Vagina (tissue), 2 donors: ENCODE results near the gene GOPC. TPM values are rescaled to one million over a fixed set of nuclear protein-coding genes. Genes with fewer than 3 reads are reported as not detected.
A peak's percentile ranks its signal among the peaks of the same experiment; 100 is the strongest.

Experiments used
- DNase-seq, 2 donors: peaks; one replicate each; pipeline ENCODE4 v3.0.0-alpha.2; 2017; ENCODE audit errors: extremely low spot score in 2 of 2
- H3K27ac ChIP-seq: fragments of 200-600 bp; sonication (generic); one replicate; pipeline ENCODE4 v1.5.1; 2019
- H3K27me3 ChIP-seq: fragments of 200-600 bp; sonication (generic); one replicate; pipeline ENCODE4 v1.5.1; 2019
- H3K36me3 ChIP-seq, 2 donors: fragments of 200-600 bp; sonication (generic); one replicate each; pipeline ENCODE4 v1.5.1; 2017 to 2019
- H3K4me1 ChIP-seq: fragments of 200-600 bp; sonication (generic); one replicate; pipeline ENCODE4 v1.5.1; 2019
- H3K4me3 ChIP-seq, 2 donors: fragments of 200-600 bp; sonication (generic); 1 replicate in 1 of 2; 2 replicates in 1 of 2; pipeline ENCODE4 v1.5.1; 2016 to 2019
- H3K9me3 ChIP-seq: fragments of 200-600 bp; sonication (generic); one replicate; pipeline ENCODE4 v1.5.1; 2019
- POLR2A ChIP-seq, 2 donors: fragments of 450-650 bp; IDR thresholded peaks; one replicate each; pipeline ENCODE4 v1.6.1; 2017; ENCODE audit warnings: antibody characterized with exemption in 2 of 2, mild to moderate bottlenecking in 2 of 2, moderate library complexity in 2 of 2
- POLR2AphosphoS5 ChIP-seq, 2 donors: sonication (generic); formaldehyde crosslinking; IDR thresholded peaks; one replicate each; pipeline ENCODE4 v1.9.0; 2017; ENCODE audit warnings: antibody characterized with exemption in 2 of 2, mild to moderate bottlenecking in 2 of 2, low read depth in 1 of 2; ENCODE audit not compliant: insufficient read depth in 1 of 2
- intact Hi-C: fragments of 100-400 bp; cut with DNase I; formaldehyde crosslinking; loops from one replicate; pipeline ENCODE4 v1.15.1; 2023
- total RNA-seq: library from RNA; depleted of rRNA; stranded (reverse); fragments of >200 nt; gene quantifications from one replicate; pipeline ENCODE4 v1.2.3, GENCODE V29; 2016
- TF ChIP-seq, protein P1 (sequence below), 3 experiments: fragments of 450-650 bp in 2 of 3; fragments of 200-600 bp in 1 of 3; sonication (generic) in 1 of 3; IDR thresholded peaks; one replicate each; pipeline ENCODE4 v1.5.1; 2017 to 2019; ENCODE audit warnings: antibody characterized with exemption in 3 of 3, mild to moderate bottlenecking in 2 of 3, moderate library complexity in 2 of 3

The GOPC gene
- total RNA-seq, 1 donor from 2014 or later: 19.9 TPM

DNA sequence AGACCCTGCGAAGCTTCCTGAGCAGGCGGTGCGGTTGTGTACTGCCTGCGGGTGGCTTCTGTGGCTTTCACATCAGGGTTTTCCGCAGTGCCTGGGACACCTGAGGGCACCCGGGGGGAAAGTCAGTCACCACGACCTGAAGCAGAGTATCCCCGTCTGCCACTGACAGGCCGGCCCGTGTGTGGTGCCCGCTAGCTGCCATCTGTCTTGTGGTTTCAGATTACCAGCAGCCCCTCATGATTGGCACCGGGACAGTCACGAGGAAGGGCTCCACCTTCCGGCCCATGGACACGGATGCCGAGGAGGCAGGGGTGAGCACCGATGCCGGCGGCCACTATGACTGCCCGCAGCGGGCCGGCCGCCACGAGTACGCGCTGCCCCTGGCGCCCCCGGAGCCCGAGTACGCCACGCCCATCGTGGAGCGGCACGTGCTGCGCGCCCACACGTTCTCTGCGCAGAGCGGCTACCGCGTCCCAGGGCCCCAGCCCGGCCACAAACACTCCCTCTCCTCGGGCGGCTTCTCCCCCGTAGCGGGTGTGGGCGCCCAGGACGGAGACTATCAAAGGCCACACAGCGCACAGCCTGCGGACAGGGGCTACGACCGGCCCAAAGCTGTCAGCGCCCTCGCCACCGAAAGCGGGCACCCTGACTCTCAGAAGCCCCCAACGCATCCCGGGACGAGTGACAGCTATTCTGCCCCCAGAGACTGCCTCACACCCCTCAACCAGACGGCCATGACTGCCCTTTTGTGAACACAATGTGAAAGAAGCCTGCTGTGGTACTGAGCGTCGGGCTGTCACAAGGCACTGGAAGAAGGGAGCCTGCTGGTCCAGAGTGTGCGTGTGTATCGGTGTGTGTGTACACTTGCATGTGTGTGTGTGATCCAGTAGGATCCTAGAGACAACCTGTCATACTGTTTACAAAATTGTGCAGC, 54.4 kb downstream of the GOPC start:
- H3K4me3 ChIP-seq: peak overlapping the region; percentile 39 to 48
- intact Hi-C loops: no loop called here
- H3K27ac ChIP-seq: peak overlapping the region; percentile 68
- H3K4me1 ChIP-seq: peaks cover 12% of the 10 kb centered on the region
- H3K9me3 ChIP-seq: no peaks in the 10 kb centered on the region
- H3K27me3 ChIP-seq: no peaks in the 10 kb centered on the region
- no peak for DNase-seq
- TF ChIP-seq, protein P1, sequence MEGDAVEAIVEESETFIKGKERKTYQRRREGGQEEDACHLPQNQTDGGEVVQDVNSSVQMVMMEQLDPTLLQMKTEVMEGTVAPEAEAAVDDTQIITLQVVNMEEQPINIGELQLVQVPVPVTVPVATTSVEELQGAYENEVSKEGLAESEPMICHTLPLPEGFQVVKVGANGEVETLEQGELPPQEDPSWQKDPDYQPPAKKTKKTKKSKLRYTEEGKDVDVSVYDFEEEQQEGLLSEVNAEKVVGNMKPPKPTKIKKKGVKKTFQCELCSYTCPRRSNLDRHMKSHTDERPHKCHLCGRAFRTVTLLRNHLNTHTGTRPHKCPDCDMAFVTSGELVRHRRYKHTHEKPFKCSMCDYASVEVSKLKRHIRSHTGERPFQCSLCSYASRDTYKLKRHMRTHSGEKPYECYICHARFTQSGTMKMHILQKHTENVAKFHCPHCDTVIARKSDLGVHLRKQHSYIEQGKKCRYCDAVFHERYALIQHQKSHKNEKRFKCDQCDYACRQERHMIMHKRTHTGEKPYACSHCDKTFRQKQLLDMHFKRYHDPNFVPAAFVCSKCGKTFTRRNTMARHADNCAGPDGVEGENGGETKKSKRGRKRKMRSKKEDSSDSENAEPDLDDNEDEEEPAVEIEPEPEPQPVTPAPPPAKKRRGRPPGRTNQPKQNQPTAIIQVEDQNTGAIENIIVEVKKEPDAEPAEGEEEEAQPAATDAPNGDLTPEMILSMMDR (IDR thresholded peaks at IDR 0.05): no peak
- peak in 1 of 2 donors; percentile 49 for TF ChIP-seq POLR2AphosphoS5 (IDR thresholded peaks at IDR 0.05; ENCODE audit: insufficient read depth in 1 of 2, low read depth in 1 of 2)
- TF ChIP-seq POLR2A (IDR thresholded peaks at IDR 0.05): no peak
- H3K36me3 ChIP-seq: peaks cover 0 to 20% of the 10 kb centered on the region in 2 donors

DNA sequence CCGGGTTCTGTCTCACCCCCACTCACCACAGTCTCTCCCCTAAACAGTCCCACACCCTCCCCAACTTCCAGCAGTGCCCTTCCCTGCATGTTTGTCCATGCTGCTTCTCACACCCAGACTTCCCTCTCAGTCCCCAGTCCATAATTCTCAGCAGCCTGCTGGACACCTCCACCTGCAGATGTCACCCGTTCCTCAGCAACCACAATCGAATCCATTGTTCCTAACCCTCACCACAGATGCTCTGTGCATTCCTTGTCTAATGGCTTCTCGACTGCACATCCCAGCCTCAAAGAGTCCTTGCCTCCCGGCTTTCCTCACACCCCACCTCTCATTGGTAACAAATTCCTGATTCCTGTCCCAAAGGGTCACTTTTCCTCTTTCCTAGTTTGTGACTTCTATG, 55.6 kb downstream of the GOPC start:
- no peak for TF ChIP-seq POLR2A (IDR thresholded peaks at IDR 0.05)
- no peak for TF ChIP-seq POLR2AphosphoS5 (IDR thresholded peaks at IDR 0.05; ENCODE audit: insufficient read depth in 1 of 2, low read depth in 1 of 2)
- TF ChIP-seq, protein P1 (IDR thresholded peaks at IDR 0.05): no peak

DNA sequence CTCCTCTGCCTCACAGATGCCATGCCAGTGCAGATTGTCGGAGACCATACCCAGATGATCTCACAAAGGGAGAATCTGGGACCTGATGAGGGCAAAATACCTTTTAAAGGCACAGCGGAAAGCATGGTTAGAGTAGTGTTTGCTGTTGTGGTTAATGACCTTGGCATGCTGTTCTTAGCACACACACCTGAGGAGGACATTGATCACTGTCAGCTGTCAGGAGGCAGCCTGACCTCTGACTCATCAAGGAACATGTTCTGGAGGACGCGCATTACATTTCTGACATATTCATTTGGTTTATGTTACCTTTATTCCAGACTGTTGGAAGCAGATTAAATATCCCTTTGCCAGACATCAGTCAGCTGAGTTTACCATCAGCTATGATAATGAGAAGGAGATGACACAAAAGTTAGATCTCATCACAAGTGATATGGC, 57.1 kb downstream of the GOPC start:
- peaks cover 12% of the 10 kb centered on the region for H3K4me1 ChIP-seq
- no peak overlapping the region for H3K27ac ChIP-seq
- no peak overlapping the region for H3K4me3 ChIP-seq
- H3K9me3 ChIP-seq: no peaks in the 10 kb centered on the region
- DNase-seq: no peak
- no peaks in the 10 kb centered on the region for H3K27me3 ChIP-seq
- TF ChIP-seq POLR2A (IDR thresholded peaks at IDR 0.05): no peak
- TF ChIP-seq, protein P1 (IDR thresholded peaks at IDR 0.05): no peak
- no peak for TF ChIP-seq POLR2AphosphoS5 (IDR thresholded peaks at IDR 0.05; ENCODE audit: insufficient read depth in 1 of 2, low read depth in 1 of 2)
- intact Hi-C loops: no loop called here
- H3K36me3 ChIP-seq: peaks cover 0 to 26% of the 10 kb centered on the region in 2 donors

More for the DNA sequence above, 55.6 kb downstream of the GOPC start:
- no peak for DNase-seq
- intact Hi-C loops: no loop called here
- Histone ChIP-seq H3K4me1 (peaks cover 12% of the 10 kb centered on the region), H3K4me3 (no peak overlapping the region), H3K36me3 (peaks cover 0 to 26% of the 10 kb centered on the region in 2 donors), H3K27me3 (no peaks in the 10 kb centered on the region), H3K9me3 (no peaks in the 10 kb centered on the region), H3K27ac (no peak overlapping the region)

DNA sequence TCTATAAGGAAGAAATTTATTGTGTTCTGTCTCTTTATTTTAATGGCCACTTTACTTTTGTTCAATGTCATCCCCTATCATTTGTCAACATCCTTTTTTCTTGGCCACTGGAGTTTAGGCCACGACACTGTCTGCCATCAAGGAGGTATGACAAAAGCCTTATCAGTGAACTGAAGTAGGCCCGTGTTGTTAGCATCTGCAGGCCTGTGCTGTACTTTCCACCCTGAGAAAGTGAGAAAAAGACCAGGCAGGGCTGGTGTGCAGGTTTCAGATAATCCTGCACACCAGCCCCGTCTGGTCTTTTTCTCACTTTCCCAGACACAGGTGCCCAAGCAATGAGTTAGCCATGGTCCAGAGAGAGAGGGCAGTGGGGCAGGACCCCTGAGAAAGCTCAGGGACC, 57.6 kb downstream of the GOPC start:
- Histone ChIP-seq H3K9me3 (no peaks in the 10 kb centered on the region), H3K27me3 (no peaks in the 10 kb centered on the region), H3K36me3 (peaks cover 0 to 26% of the 10 kb centered on the region in 2 donors), H3K4me1 (peaks cover 12% of the 10 kb centered on the region), H3K27ac (no peak overlapping the region), H3K4me3 (no peak overlapping the region)
- no peak for TF ChIP-seq POLR2AphosphoS5 (IDR thresholded peaks at IDR 0.05; ENCODE audit: insufficient read depth in 1 of 2, low read depth in 1 of 2)
- TF ChIP-seq, protein P1 (IDR thresholded peaks at IDR 0.05): no peak
- TF ChIP-seq POLR2A (IDR thresholded peaks at IDR 0.05): no peak
- no peak for DNase-seq
- intact Hi-C loops: no loop called here

DNA sequence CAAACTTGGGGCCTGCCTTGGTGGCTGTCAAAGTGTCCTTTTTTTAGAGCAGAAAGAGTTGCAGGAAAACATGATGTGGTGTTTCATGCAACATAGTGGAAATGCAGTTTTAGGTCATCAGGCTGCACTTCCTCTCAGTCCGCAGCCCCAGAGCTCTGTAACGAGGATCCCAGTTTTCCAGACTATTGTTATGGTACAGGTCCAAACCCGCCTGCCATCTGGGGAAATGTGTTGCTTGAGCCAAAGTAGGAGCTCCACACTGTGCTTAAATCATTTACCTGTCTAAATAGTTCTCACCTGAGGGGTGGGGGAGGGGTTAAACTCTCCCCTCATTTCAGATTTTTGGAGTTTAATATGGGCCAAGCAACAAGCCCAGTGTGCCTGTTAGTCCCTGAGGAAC, 59.8 kb downstream of the GOPC start:
- H3K9me3 ChIP-seq: no peaks in the 10 kb centered on the region
- no peak for DNase-seq
- TF ChIP-seq POLR2A (IDR thresholded peaks at IDR 0.05) (no peak), POLR2AphosphoS5 (IDR thresholded peaks at IDR 0.05; ENCODE audit: insufficient read depth in 1 of 2, low read depth in 1 of 2) (no peak)
- TF ChIP-seq, protein P1 (IDR thresholded peaks at IDR 0.05): no peak
- H3K27ac ChIP-seq: no peak overlapping the region
- no peak overlapping the region for H3K4me3 ChIP-seq
- H3K27me3 ChIP-seq: no peaks in the 10 kb centered on the region
- H3K4me1 ChIP-seq: no peaks in the 10 kb centered on the region
- peaks cover 0 to 26% of the 10 kb centered on the region in 2 donors for H3K36me3 ChIP-seq
- intact Hi-C loops: no loop called here
